DND-41 (cell line): ENCODE data around the gene IGSF21.

Experiments used
- CTCF ChIP-seq: IDR thresholded peaks from 2 replicates; pipeline ENCODE4 v1.5.1; 2012; ENCODE audit warnings: borderline replicate concordance, low read length, moderate library complexity, mild to moderate bottlenecking; ENCODE audit not compliant: poor library complexity, severe bottlenecking; ENCODE audit errors: extremely low read depth
- EZH2 ChIP-seq: IDR thresholded peaks from 3 replicates; pipeline ENCODE4 v1.6.1; 2012; ENCODE audit warnings: borderline replicate concordance, low read depth, mild to moderate bottlenecking, moderate library complexity, low read length, inconsistent platforms; ENCODE audit not compliant: severe bottlenecking

DNA sequence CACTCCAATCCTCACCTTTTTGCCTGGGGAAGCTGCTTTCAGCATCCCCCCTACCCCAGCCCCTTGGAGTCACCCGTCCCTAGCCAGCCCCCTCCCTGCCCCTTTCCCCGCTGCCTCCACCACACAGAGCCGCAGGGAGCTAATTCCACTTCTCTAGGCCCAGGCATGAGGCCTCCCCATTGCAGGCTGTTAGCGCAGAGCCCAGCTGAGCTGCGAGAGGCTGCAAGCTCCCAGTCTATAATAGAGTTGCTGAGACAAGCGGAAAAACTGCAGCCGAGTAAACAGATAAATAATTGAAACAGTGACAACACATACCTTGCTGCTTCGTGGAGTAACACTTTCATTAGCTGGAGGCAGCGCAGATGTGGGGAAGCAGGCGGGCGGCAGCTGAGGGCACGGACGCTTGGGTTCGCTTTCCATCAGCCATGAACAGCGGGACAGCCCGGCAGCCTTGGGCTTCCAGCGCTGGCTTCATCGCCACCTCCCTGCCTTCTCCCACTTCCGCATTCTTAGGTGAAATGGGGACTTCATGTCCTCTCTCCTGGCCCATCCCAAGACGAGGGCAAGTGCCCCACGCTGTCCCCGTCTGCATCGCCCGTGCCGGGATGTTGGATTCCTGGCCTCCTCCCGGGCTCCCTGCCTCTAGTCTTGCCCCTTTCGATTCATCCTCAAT, 183.3 kb downstream of the IGSF21 start:
- TF ChIP-seq CTCF = no peak
- no peak for TF ChIP-seq EZH2
